Hepatocyte (in vitro differentiated cells): ENCODE data around the gene SLC52A1. TPM values are rescaled to one million over a fixed set of nuclear protein-coding genes. Genes with fewer than 3 reads are reported as not detected.

ENCODE experiments used
- DNase-seq: peaks from one replicate; pipeline ENCODE4 v3.0.0-alpha.2; 2016; ENCODE audit warnings: low spot score
- H2AFZ ChIP-seq: fragments of 200-600 bp; sonication (generic); 2 replicates; pipeline ENCODE4 v1.6.0; 2016; ENCODE audit warnings: antibody characterized with exemption, mild to moderate bottlenecking
- H3K27ac ChIP-seq: fragments of 200-600 bp; sonication (generic); 2 replicates; pipeline ENCODE4 v1.5.1; 2016; ENCODE audit warnings: mild to moderate bottlenecking
- H3K27me3 ChIP-seq: fragments of 200-600 bp; sonication (generic); 2 replicates; pipeline ENCODE4 v1.6.1; 2016
- H3K36me3 ChIP-seq: fragments of 200-600 bp; sonication (generic); replicated peaks from 2 replicates; pipeline ENCODE4 v1.5.1; 2016; ENCODE audit warnings: low read depth; ENCODE audit not compliant: insufficient read depth
- H3K4me1 ChIP-seq: fragments of 200-600 bp; sonication (generic); 2 replicates; pipeline ENCODE4 v1.5.1; 2016; ENCODE audit warnings: mild to moderate bottlenecking, moderate library complexity; ENCODE audit not compliant: insufficient read depth
- H3K4me2 ChIP-seq: fragments of 200-600 bp; sonication (generic); 2 replicates; pipeline ENCODE4 v1.6.0; 2016
- H3K4me3 ChIP-seq: fragments of 200-600 bp; sonication (generic); 2 replicates; pipeline ENCODE4 v1.5.1; 2016; ENCODE audit warnings: mild to moderate bottlenecking
- H3K79me2 ChIP-seq: fragments of 200-600 bp; sonication (generic); 2 replicates; pipeline ENCODE4 v1.6.0; 2017; ENCODE audit warnings: mild to moderate bottlenecking
- H3K9me2 ChIP-seq: fragments of 200-600 bp; sonication (generic); replicated peaks from 2 replicates; pipeline ENCODE4 v1.6.0; 2017; ENCODE audit warnings: mild to moderate bottlenecking; ENCODE audit not compliant: insufficient read depth
- H3K9me3 ChIP-seq: fragments of 200-600 bp; sonication (generic); 2 replicates; pipeline ENCODE4 v1.5.1; 2016; ENCODE audit warnings: low read depth, mild to moderate bottlenecking
- H4K20me1 ChIP-seq: fragments of 200-600 bp; sonication (generic); 2 replicates; pipeline ENCODE4 v1.6.0; 2016; ENCODE audit warnings: mild to moderate bottlenecking; ENCODE audit not compliant: insufficient read depth, poor library complexity, severe bottlenecking
- CTCF ChIP-seq: fragments of 200-600 bp; sonication (generic); IDR thresholded peaks from 2 replicates; pipeline ENCODE4 v1.5.1; 2016; ENCODE audit warnings: antibody characterized with exemption, mild to moderate bottlenecking; ENCODE audit not compliant: poor library complexity
- EZH2 ChIP-seq: fragments of 200-600 bp; sonication (generic); IDR thresholded peaks from 2 replicates; pipeline ENCODE4 v1.6.1; 2016; ENCODE audit warnings: antibody characterized with exemption, mild to moderate bottlenecking, borderline replicate concordance
- EZH2phosphoT487 ChIP-seq: fragments of 200-600 bp; sonication (generic); IDR thresholded peaks from one replicate; pipeline ENCODE4 v1.6.1; 2018; ENCODE audit warnings: antibody characterized with exemption, mild to moderate bottlenecking, low read depth, moderate library complexity; ENCODE audit not compliant: unreplicated experiment, severe bottlenecking
- WGBS: methylation state at CpG from one replicate; pipeline ENCODE4 v1.1.6; 2016; ENCODE audit warnings: low lambda C conversion rate; ENCODE audit errors: missing lambda C conversion rate; 5-methylcytosine and 5-hydroxymethylcytosine counted together
- polyA plus RNA-seq: library from polyadenylated mRNA; unstranded; fragments of >200 nt; fragmentation: Nextera tagmentation; extraction: Ambion mirVana; gene quantifications from 2 replicates; pipeline ENCODE4 v1.2.1, GENCODE V29; 2016
- total RNA-seq: library from RNA; depleted of rRNA; stranded (reverse); fragments of >200 nt; gene quantifications from 2 replicates; pipeline ENCODE4 v1.2.3, GENCODE V29; 2014

SLC52A1 gene
- total and polyA plus RNA-seq, 2 experiments from 2014 or later = 0.13 TPM; not detected in 1

GRCh38 chr17:5034063-5034462 is 1.2 kb downstream of the SLC52A1 start:
- Histone ChIP-seq H2AFZ (no peak overlapping the region), H3K4me1 (peaks cover 4% of the 10 kb centered on the region), H3K79me2 (no peaks in the 10 kb centered on the region), H3K27ac (no peak overlapping the region), H3K9me3 (no peaks in the 10 kb centered on the region), H3K9me2 (no peaks in the 10 kb centered on the region), H4K20me1 (no peaks in the 10 kb centered on the region), H3K4me2 (no peak overlapping the region), H3K27me3 (peaks cover 16% of the 10 kb centered on the region), H3K36me3 (no peaks in the 10 kb centered on the region), H3K4me3 (no peak overlapping the region)
- 100% methylated on average over 5 of the region's 5 CpGs for WGBS
- no peak for DNase-seq
- TF ChIP-seq CTCF = no peak
- TF ChIP-seq EZH2phosphoT487 = no peak
- TF ChIP-seq EZH2 = no peak

GRCh38 chr17:5033352-5034015 is 1.7 kb downstream of the SLC52A1 start:
- Histone ChIP-seq H3K4me1 (peaks cover 4% of the 10 kb centered on the region), H3K4me2 (no peak overlapping the region), H3K9me2 (no peaks in the 10 kb centered on the region), H3K27me3 (peaks cover 16% of the 10 kb centered on the region), H3K36me3 (no peaks in the 10 kb centered on the region), H3K79me2 (no peaks in the 10 kb centered on the region), H3K4me3 (no peak overlapping the region), H3K9me3 (no peaks in the 10 kb centered on the region), H3K27ac (no peak overlapping the region), H4K20me1 (no peaks in the 10 kb centered on the region), H2AFZ (no peak overlapping the region)
- WGBS = 94% methylated on average over 13 of the region's 13 CpGs
- TF ChIP-seq EZH2phosphoT487 (no peak), CTCF (no peak), EZH2 (no peak)
- DNase-seq = no peak

GRCh38 chr17:5032865-5033264 is 2.4 kb downstream of the SLC52A1 start:
- H3K36me3 ChIP-seq = no peaks in the 10 kb centered on the region
- peaks cover 4% of the 10 kb centered on the region for H3K4me1 ChIP-seq
- no peaks in the 10 kb centered on the region for H3K9me2 ChIP-seq
- no peak for DNase-seq
- no peak overlapping the region for H3K4me3 ChIP-seq
- no peaks in the 10 kb centered on the region for H3K9me3 ChIP-seq
- WGBS = 88% methylated on average over 6 of the region's 6 CpGs
- peaks cover 16% of the 10 kb centered on the region for H3K27me3 ChIP-seq
- H3K4me2 ChIP-seq = no peak overlapping the region
- H2AFZ ChIP-seq = no peak overlapping the region
- no peaks in the 10 kb centered on the region for H3K79me2 ChIP-seq
- no peak overlapping the region for H3K27ac ChIP-seq
- no peak for TF ChIP-seq EZH2
- TF ChIP-seq CTCF = no peak
- no peak for TF ChIP-seq EZH2phosphoT487
- no peaks in the 10 kb centered on the region for H4K20me1 ChIP-seq
